Astrocyte of the spinal cord (primary cell): ENCODE data around the gene PKP4.

ENCODE experiments used
- DNase-seq: peaks from one replicate; pipeline ENCODE4 v3.0.0; 2011; ENCODE audit warnings: low read depth, low spot score
- H3K4me3 ChIP-seq: 2 replicates; pipeline ENCODE4 v1.5.1; 2011; ENCODE audit warnings: low read depth, mild to moderate bottlenecking, low read length, moderate library complexity
- CTCF ChIP-seq: IDR thresholded peaks from 2 replicates; pipeline ENCODE4 v1.5.1; 2012; ENCODE audit warnings: low read depth, mild to moderate bottlenecking, low read length, inconsistent platforms
- in situ Hi-C: cut with HindIII; loops from 2 replicates; pipeline ENCODE4 v1.10.0; 2017; ENCODE audit warnings: low sequenced_read_pairs

PKP4 gene

DNA sequence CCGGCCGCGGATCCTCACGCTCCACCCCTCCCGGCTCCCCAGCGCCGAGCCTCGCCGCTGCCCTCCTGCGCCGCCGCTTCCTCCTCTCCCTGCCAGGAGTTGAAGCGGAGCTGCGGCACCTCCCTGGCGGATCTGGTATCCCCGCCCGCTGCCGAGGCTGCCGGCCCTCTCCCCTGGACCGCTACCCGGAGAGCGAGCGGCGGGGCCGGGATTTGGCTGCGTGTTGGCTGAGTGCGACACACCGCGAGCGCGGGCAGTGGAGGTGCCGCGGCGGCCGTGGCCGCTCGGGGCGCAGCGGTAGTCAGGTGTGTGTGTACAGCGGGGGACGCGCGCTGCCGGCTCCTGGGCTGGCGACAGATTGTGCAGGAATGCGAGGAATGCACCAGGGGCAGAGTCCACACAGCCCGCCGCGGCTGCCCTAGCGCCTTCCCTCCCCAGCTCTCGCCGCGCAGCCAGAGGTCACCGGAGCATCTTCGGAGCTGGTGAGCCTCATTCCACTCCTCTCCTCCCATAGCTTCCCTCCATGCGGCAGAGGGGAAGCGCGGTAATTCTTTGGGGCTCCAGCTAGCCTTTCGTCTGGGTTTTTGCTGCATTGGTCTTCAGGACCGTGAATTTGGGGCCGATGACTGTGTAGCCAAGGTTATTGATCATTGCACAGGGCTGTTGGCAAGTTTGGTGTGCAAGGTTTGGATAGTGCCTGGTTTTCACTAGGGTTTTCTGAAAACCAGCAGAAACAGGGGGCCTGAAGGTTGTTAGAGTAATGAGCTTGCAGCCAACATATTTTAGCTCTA lies 1.3 kb downstream of the PKP4 start:
- H3K4me3 ChIP-seq: peak overlapping the region; percentile 76
- TF ChIP-seq CTCF: no peak
- peak; percentile 66 for DNase-seq
- in situ Hi-C loops: no loop called here

DNA sequence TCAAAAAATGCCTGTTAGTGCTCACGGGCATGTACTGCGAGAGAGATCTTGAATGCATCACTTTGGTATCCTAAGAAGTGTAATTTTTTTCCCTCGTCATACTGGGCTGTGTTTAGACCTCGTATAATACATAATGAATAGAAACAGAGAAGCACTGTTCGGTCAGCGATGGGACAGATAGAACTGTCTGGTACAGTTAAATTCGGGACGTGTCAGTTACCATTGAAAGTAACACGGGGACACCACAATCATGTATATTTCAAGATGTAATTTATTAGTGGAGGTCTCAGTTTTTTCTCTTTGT lies 1.8 kb downstream of the PKP4 start:
- DNase-seq: no peak
- TF ChIP-seq CTCF: no peak
- peak overlapping the region; percentile 76 for H3K4me3 ChIP-seq
- in situ Hi-C loops: no loop called here

GRCh38 chr2:158459161-158460003 lies 2.6 kb downstream of the PKP4 start:
- DNase-seq: peak; percentile 18
- peak overlapping the region; percentile 76 for H3K4me3 ChIP-seq
- in situ Hi-C loops: no loop called here
- TF ChIP-seq CTCF: no peak

- in situ Hi-C loops: no loop called here
- peak; percentile 13 for DNase-seq
- TF ChIP-seq CTCF: peak; percentile 17
- no peak overlapping the region for H3K4me3 ChIP-seq
Measured at GRCh38 chr2:158460632-158461297, 4.0 kb downstream of the PKP4 start.

DNA sequence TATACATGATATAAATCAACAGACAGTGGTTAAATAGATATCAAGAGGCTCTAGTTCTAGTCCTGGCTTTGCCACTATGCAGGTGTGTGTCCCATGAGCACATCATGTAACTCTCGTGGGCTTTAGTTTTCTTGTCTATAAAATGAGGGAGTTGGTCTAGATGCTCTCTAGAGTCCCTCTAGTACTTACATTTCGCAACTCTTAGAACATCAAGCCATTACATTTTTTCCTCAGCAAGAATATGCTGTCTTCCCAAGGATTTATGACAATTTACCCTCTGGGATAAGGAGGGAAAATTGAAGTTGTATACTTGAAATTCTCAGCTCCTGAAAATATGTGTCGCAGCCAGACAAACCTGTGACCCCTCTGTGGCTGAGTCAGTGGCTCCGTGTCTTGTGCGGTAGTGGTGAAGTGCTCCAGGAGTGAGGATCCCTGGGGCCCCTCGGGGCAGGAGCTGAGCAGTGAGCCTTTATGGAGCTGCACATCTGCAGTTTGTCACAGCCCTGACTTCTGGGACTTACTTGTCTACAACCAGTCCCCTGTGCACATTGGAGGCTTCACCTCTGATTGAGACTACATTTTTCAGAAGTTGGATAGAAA lies 6.8 kb downstream of the PKP4 start:
- in situ Hi-C loops: no loop called here
- no peak for DNase-seq
- no peak overlapping the region for H3K4me3 ChIP-seq
- TF ChIP-seq CTCF: no peak
